ENCODE data around the gene METTL13.
A peak's percentile ranks its signal among the peaks of the same experiment; 100 is the strongest.

The METTL13 gene

GRCh38 chr1:171802207-171802606 lies 20.7 kb downstream of the METTL13 start:
- no peak for DNase-seq (ENCODE audit: low read depth in 2 of 2)

GRCh38 chr1:171803045-171803444 lies 21.6 kb downstream of the METTL13 start:
- no peak for DNase-seq (ENCODE audit: low read depth in 2 of 2)

GRCh38 chr1:171803461-171804022 lies 22.1 kb downstream of the METTL13 start:
- DNase-seq (ENCODE audit: low read depth in 2 of 2): no peak

GRCh38 chr1:171805395-171806115 lies 24.1 kb downstream of the METTL13 start:
- no peak for DNase-seq (ENCODE audit: low read depth in 2 of 2)

- no peak for DNase-seq (ENCODE audit: low read depth in 2 of 2)
Observed at GRCh38 chr1:171807556-171807955, 26.1 kb downstream of the METTL13 start.

GRCh38 chr1:171809834-171810233 lies 28.4 kb downstream of the METTL13 start:
- no peak for DNase-seq (ENCODE audit: low read depth in 2 of 2)

GRCh38 chr1:171811672-171812071 lies 30.2 kb downstream of the METTL13 start:
- DNase-seq (ENCODE audit: low read depth in 2 of 2): no peak

- DNase-seq (ENCODE audit: low read depth in 2 of 2): no peak
Observed at GRCh38 chr1:171814692-171815091, 33.2 kb downstream of the METTL13 start.

GRCh38 chr1:171816300-171816901 lies 34.9 kb downstream of the METTL13 start:
- no peak for DNase-seq (ENCODE audit: low read depth in 2 of 2)

- peak in 1 of 2 experiments; percentile 24 for DNase-seq (ENCODE audit: low read depth in 2 of 2)
Observed at GRCh38 chr1:171817511-171818265, 36.2 kb downstream of the METTL13 start.

- DNase-seq (ENCODE audit: low read depth in 2 of 2): no peak
Observed at GRCh38 chr1:171819946-171820345, 38.5 kb downstream of the METTL13 start.

GRCh38 chr1:171826973-171827372 lies 45.5 kb downstream of the METTL13 start:
- DNase-seq (ENCODE audit: low read depth in 2 of 2): no peak

- no peak for DNase-seq (ENCODE audit: low read depth in 2 of 2)
Observed at GRCh38 chr1:171828794-171829193, 47.3 kb downstream of the METTL13 start.

GRCh38 chr1:171833091-171833825 lies 51.8 kb downstream of the METTL13 start:
- no peak for DNase-seq (ENCODE audit: low read depth in 2 of 2)

GRCh38 chr1:171834821-171835220 lies 53.4 kb downstream of the METTL13 start:
- no peak for DNase-seq (ENCODE audit: low read depth in 2 of 2)

GRCh38 chr1:171835891-171836290 lies 54.4 kb downstream of the METTL13 start:
- DNase-seq (ENCODE audit: low read depth in 2 of 2): no peak

GRCh38 chr1:171841050-171841910 lies 59.8 kb downstream of the METTL13 start, which contains the start of gene DNM3:
TSS of gene DNM3 (plus strand) at chr1:171841498. CDS start at chr1:171841657, 159 bp downstream.
- peak; percentile 46 to 51 for DNase-seq (ENCODE audit: low read depth in 2 of 2)

GRCh38 chr1:171841931-171842761 lies 60.7 kb downstream of the METTL13 start:
- no peak for DNase-seq (ENCODE audit: low read depth in 2 of 2)

GRCh38 chr1:171844381-171844780 lies 62.9 kb downstream of the METTL13 start:
- DNase-seq (ENCODE audit: low read depth in 2 of 2): no peak

- DNase-seq (ENCODE audit: low read depth in 2 of 2): no peak
Observed at GRCh38 chr1:171845998-171846397, 64.5 kb downstream of the METTL13 start.
